A673 (cell line): ENCODE results near the gene XRCC4. TPM values are rescaled to one million over a fixed set of nuclear protein-coding genes. Genes with fewer than 3 reads are reported as not detected.
"Not testable (repeated sequence)": the region's sequence is repeated elsewhere in the genome, so short reads cannot be mapped to it uniquely, and the experiment has no call there.

Experiments
- BruUV-seq: library from RNA; stranded (reverse); fragments of 400-500 nt; replicated peaks from 2 replicates; lab custom pipeline; 2021; lab: Mats Ljungman, UMichigan
- CTCF ChIA-PET: fragments of 300-600 bp; sonication (Branson Sonifier 250); formaldehyde crosslinking; loops from one replicate; lab custom pipeline; 2022; ENCODE audit warnings: antibody characterized with exemption; lab: Charles Lee
- POLR2A ChIA-PET: fragments of 300-600 bp; sonication (Branson Sonifier 250); formaldehyde crosslinking; loops from one replicate; lab custom pipeline; 2022; ENCODE audit warnings: antibody characterized with exemption; ENCODE audit not compliant: low non-redundant PET; lab: Charles Lee
- DNase-seq: peaks from one replicate; pipeline ENCODE4 v3.0.0-alpha.2; 2015; ENCODE audit warnings: low spot score
- H3K27ac ChIP-seq: fragments of 200-600 bp; sonication (generic); 2 replicates; pipeline ENCODE4 v1.5.1; 2016; ENCODE audit warnings: mixed run types, low read depth, mild to moderate bottlenecking, mixed read lengths, antibody characterized with exemption, low read length; ENCODE audit not compliant: poor library complexity, severe bottlenecking
- H3K27me3 ChIP-seq: fragments of 200-600 bp; sonication (generic); replicated peaks from 2 replicates; pipeline ENCODE4 v1.6.1; 2017; ENCODE audit warnings: mixed run types, low read depth, mild to moderate bottlenecking, mixed read lengths, antibody characterized with exemption, low read length; ENCODE audit not compliant: insufficient read depth, poor library complexity
- H3K36me3 ChIP-seq: fragments of 200-600 bp; sonication (generic); 2 replicates; pipeline ENCODE4 v1.6.1; 2016; ENCODE audit warnings: mixed run types, mild to moderate bottlenecking, mixed read lengths, antibody characterized with exemption, low read length; ENCODE audit not compliant: insufficient read depth, poor library complexity, severe bottlenecking
- H3K4me1 ChIP-seq: fragments of 200-600 bp; sonication (generic); 2 replicates; pipeline ENCODE4 v1.6.1; 2017; ENCODE audit warnings: mixed run types, mild to moderate bottlenecking, mixed read lengths, antibody characterized with exemption, low read length; ENCODE audit not compliant: insufficient read depth, poor library complexity, severe bottlenecking
- H3K4me3 ChIP-seq: fragments of 200-600 bp; sonication (generic); 2 replicates; pipeline ENCODE4 v1.5.1; 2016; ENCODE audit warnings: low read depth, mixed run types, mild to moderate bottlenecking, mixed read lengths, low read length; ENCODE audit not compliant: poor library complexity, severe bottlenecking
- H3K9me3 ChIP-seq: fragments of 200-600 bp; sonication (generic); 2 replicates; pipeline ENCODE4 v1.6.1; 2016; ENCODE audit warnings: mixed run types, low read depth, mild to moderate bottlenecking, mixed read lengths, antibody characterized with exemption, low read length; ENCODE audit not compliant: poor library complexity, severe bottlenecking
- EZH2 ChIP-seq: fragments of 200-600 bp; sonication (generic); IDR thresholded peaks from 2 replicates; pipeline ENCODE4 v1.6.1; 2017; ENCODE audit warnings: borderline replicate concordance, low read depth, mild to moderate bottlenecking, mixed read lengths, antibody characterized with exemption, low read length; ENCODE audit not compliant: poor library complexity, severe bottlenecking
- intact Hi-C: fragments of 100-400 bp; cut with micrococcal nuclease; formaldehyde crosslinking; loops from one replicate; pipeline ENCODE4 v1.10.0; 2022; ENCODE audit not compliant: unreplicated experiment
- total RNA-seq: library from RNA; stranded (reverse); gene quantifications from 2 replicates; pipeline ENCODE4 v1.2.3, GENCODE V29; 2021
- TF ChIP-seq, protein P1 (sequence below): fragments of 300-800, 200-600 bp; sonication (generic); conservative IDR thresholded peaks from 2 replicates; pipeline ENCODE4 v1.5.1; 2017; ENCODE audit warnings: low read depth, mild to moderate bottlenecking, antibody characterized with exemption, low read length, moderate library complexity, mixed read lengths

The XRCC4 gene
- total RNA-seq, 1 experiment from 2014 or later = 8.1 TPM

DNA sequence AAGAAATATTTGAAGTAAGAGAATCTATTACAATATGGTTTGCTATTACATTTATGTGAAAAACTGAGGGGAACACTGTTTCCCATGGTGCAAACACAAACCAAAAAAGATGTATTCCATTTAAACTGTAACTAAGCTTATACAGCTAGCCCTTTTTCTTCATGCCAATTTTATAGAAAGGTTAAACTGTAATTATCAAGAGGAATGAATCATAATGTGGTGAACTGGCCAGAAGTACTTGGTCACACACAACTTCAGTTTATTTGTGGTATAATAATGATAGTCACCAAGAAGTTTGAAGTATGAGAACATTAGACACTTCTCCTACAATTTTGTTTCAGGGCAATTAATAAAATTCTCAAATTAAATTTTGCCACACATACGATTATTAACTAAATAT lies 177.9 kb downstream of the XRCC4 start:
- TF ChIP-seq, protein P1, sequence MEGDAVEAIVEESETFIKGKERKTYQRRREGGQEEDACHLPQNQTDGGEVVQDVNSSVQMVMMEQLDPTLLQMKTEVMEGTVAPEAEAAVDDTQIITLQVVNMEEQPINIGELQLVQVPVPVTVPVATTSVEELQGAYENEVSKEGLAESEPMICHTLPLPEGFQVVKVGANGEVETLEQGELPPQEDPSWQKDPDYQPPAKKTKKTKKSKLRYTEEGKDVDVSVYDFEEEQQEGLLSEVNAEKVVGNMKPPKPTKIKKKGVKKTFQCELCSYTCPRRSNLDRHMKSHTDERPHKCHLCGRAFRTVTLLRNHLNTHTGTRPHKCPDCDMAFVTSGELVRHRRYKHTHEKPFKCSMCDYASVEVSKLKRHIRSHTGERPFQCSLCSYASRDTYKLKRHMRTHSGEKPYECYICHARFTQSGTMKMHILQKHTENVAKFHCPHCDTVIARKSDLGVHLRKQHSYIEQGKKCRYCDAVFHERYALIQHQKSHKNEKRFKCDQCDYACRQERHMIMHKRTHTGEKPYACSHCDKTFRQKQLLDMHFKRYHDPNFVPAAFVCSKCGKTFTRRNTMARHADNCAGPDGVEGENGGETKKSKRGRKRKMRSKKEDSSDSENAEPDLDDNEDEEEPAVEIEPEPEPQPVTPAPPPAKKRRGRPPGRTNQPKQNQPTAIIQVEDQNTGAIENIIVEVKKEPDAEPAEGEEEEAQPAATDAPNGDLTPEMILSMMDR = no peak
- TF ChIP-seq EZH2 = no peak
- Histone ChIP-seq H3K4me1 (no peaks in the 10 kb centered on the region), H3K4me3 (no peak overlapping the region), H3K36me3 (no peaks in the 10 kb centered on the region), H3K9me3 (no peaks in the 10 kb centered on the region), H3K27me3 (no peaks in the 10 kb centered on the region), H3K27ac (no peak overlapping the region)
- BruUV-seq = no TSS peak
- ChIA-PET POLR2A (no interaction called here), CTCF (no interaction called here)
- intact Hi-C loops = no loop called here
- no peak for DNase-seq

DNA sequence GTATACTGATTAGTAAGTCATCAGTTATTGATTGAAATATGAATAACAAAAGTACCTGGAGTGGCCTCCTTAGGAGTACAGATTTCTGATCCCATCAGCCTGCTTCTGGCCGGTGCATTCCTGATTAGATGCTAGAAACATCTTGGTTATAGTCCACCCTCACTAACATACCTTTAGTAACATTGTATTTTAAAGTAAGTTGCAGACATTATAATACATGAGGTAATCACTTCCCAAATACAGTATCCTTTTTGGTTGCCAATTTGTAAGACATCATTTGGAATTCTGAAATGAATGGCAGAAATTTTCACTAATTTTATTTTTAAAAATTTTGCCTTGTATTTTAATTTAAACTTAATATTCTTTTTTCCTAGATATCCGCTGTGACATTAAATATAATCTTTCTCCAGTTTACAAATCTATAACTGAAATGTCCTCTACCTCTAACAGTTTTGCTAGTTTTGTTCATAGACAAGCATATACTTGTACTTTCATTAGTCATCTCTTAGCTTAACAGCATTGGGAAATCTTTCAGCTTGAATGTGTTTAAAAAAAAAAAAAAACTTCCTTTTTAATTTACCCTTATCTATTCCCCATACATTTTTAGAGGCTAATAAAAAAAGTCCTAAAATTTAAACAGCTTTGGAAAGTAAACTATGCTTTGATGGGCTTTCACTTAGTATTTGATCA lies 178.9 kb downstream of the XRCC4 start:
- no peak overlapping the region for H3K27ac ChIP-seq
- BruUV-seq = no TSS peak
- no peaks in the 10 kb centered on the region for H3K4me1 ChIP-seq
- no peaks in the 10 kb centered on the region for H3K9me3 ChIP-seq
- H3K27me3 ChIP-seq = no peaks in the 10 kb centered on the region
- ChIA-PET CTCF (no interaction called here), POLR2A (no interaction called here)
- TF ChIP-seq, protein P1 = no peak
- TF ChIP-seq EZH2 = no peak
- intact Hi-C loops = no loop called here
- DNase-seq = no peak
- no peak overlapping the region for H3K4me3 ChIP-seq
- no peaks in the 10 kb centered on the region for H3K36me3 ChIP-seq

DNA sequence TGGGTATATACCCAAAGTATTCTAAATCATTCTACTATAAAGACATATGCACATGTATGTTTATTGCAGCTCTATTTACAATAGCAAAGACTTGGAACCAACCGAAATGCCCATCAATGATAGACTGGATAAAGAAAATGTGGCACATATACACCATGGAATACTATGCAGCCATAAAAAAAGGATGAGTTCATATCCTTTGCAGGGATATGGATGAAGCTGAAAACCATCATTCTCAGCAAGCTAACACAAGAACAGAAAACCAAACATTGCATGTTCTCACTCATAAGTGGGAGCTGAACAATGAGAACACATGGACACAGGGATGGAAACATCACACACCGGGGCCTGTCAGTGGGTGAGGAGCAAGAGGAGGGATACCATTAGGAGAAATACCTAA lies 180.3 kb downstream of the XRCC4 start:
- CTCF ChIA-PET, H3K27ac ChIP-seq, H3K4me1 ChIP-seq, POLR2A ChIA-PET, H3K4me3 ChIP-seq, DNase-seq, intact Hi-C loops, H3K9me3 ChIP-seq, H3K36me3 ChIP-seq, H3K27me3 ChIP-seq, BruUV-seq: not testable (repeated sequence)

DNA sequence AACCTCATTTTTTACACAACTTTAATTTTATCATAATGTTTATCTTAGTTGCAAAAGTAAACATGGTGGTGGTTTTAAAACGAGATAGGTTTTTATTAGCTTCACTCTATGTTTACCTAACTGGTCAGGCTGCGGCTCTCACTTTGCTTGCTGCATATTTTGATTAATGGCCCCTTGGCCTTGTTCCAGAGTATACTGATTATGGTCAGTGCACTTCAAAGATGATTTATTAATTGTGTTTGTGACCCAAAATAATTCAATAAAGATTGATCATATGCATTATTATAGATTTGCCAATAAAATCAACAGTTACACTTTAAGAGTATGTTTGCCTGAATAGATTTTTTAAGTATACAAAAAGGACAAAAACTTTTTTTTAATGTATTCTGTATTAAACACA lies 188.0 kb downstream of the XRCC4 start:
- POLR2A ChIA-PET = interaction anchor here (0.8 kb wide), 1 partner anchor 30 kb away, joined by 3 read pairs; no protein-coding TSS in a partner anchor
- no peaks in the 10 kb centered on the region for H3K36me3 ChIP-seq
- no peak overlapping the region for H3K27ac ChIP-seq
- intact Hi-C loops = no loop called here
- H3K9me3 ChIP-seq = no peaks in the 10 kb centered on the region
- H3K4me3 ChIP-seq = no peak overlapping the region
- no TSS peak for BruUV-seq
- H3K4me1 ChIP-seq = no peaks in the 10 kb centered on the region
- no peaks in the 10 kb centered on the region for H3K27me3 ChIP-seq
- CTCF ChIA-PET = no interaction called here
- no peak for DNase-seq
- TF ChIP-seq, protein P1 = no peak
- TF ChIP-seq EZH2 = no peak
